T-cell (primary cell): ENCODE data around the gene PCID2. TPM values are rescaled to one million over a fixed set of nuclear protein-coding genes. Genes with fewer than 3 reads are reported as not detected.

Source experiments
- total RNA-seq, 35 experiments: library from RNA in 6 of 35; stranded (reverse) in 6 of 35; fragments of 120-200 nt in 1 of 35; gene quantifications; one replicate each; pipeline versions ENCODE4 v1.2.1 to v1.2.4 and lab custom pipeline; 2013 to 2026

PCID2 gene
- total RNA-seq, 5 donors from 2014 or later (not counting 1 experiment from before 2014, with no cell fraction given), result 45.3 to 68.6 (median 63.2) TPM

Other genes with a start within 250 kb of the PCID2 start
- 10 to 100 TPM; 18.2 to 30.0 (median 24.7) TPM for gene MCF2L, start 239.5 kb downstream of the PCID2 start, total RNA-seq
- gene F7, start 102.9 kb downstream of the PCID2 start, total RNA-seq, result under 1 TPM in 3 of 5 donors, not detected in 2; 0.13 to 0.23 (median 0.23) TPM
- gene F10, start 85.9 kb downstream of the PCID2 start, total RNA-seq, result not detected
- not detected for gene PROZ, start 50.0 kb downstream of the PCID2 start, total RNA-seq
- 10 to 100 TPM; 80.3 to 94.5 (median 82.7) TPM for gene CUL4A, start 944 bp upstream of the PCID2 start, total RNA-seq
- 100 to 1,000 TPM in 4 of 5 donors, 10 to 100 TPM in 1; 83.6 to 120 (median 112) TPM for gene LAMP1, start 88.6 kb upstream of the PCID2 start, total RNA-seq
- gene GRTP1, start 155.5 kb upstream of the PCID2 start, total RNA-seq, result 1 to 10 TPM in 3 of 5 donors, under 1 TPM in 1, not detected in 1; 0.98 to 1.4 (median 1.2) TPM
- 1 to 10 TPM in 2 of 5 donors, under 1 TPM in 3; 0.37 to 1.7 (median 0.92) TPM for gene ADPRHL1, start 244.8 kb upstream of the PCID2 start, total RNA-seq